Esophagus muscularis mucosa (tissue), 4 donors: Measurements from ENCODE around the gene TAPT1. TPM values are rescaled to one million over a fixed set of nuclear protein-coding genes. Genes with fewer than 3 reads are reported as not detected.

Source experiments
- DNase-seq: peaks from one replicate; pipeline ENCODE4 v3.0.0-alpha.2; 2017; ENCODE audit errors: extremely low spot score
- H3K27ac ChIP-seq, 4 donors: fragments of 200-600 bp; sonication (generic); replicated peaks in 1 of 4; 1 replicate in 3 of 4; 2 replicates in 1 of 4; pipeline ENCODE4 v1.5.1; 2016 to 2019; ENCODE audit warnings: mild to moderate bottlenecking in 1 of 4
- H3K27me3 ChIP-seq, 4 donors: fragments of 200-600 bp; sonication (generic); one replicate each; pipeline versions ENCODE4 v1.5.1 to v1.6.0; 2016 to 2019
- H3K36me3 ChIP-seq, 4 donors: fragments of 200-600 bp; sonication (generic); one replicate each; pipeline ENCODE4 v1.5.1; 2016 to 2019
- H3K4me1 ChIP-seq, 4 donors: fragments of 200-600 bp; sonication (generic); one replicate each; pipeline ENCODE4 v1.5.1; 2016 to 2019
- H3K4me3 ChIP-seq, 4 donors: fragments of 200-600 bp; sonication (generic); 1 replicate in 2 of 4; 2 replicates in 2 of 4; pipeline ENCODE4 v1.5.1; 2016 to 2019; ENCODE audit warnings: mild to moderate bottlenecking in 4 of 4, moderate library complexity in 1 of 4
- H3K9me3 ChIP-seq, 4 donors: fragments of 200-600 bp; sonication (generic); 1 replicate in 3 of 4; 2 replicates in 1 of 4; pipeline ENCODE4 v1.5.1; 2016 to 2019
- EP300 ChIP-seq: sonication (generic); formaldehyde crosslinking; IDR thresholded peaks from one replicate; pipeline ENCODE4 v1.6.1; 2017; ENCODE audit warnings: antibody characterized with exemption
- POLR2A ChIP-seq: fragments of 450-650 bp; IDR thresholded peaks from one replicate; pipeline ENCODE4 v1.6.1; 2017; ENCODE audit warnings: antibody characterized with exemption, moderate library complexity, mild to moderate bottlenecking, low read depth
- POLR2AphosphoS5 ChIP-seq, 2 donors: sonication (generic); formaldehyde crosslinking; IDR thresholded peaks; one replicate each; pipeline ENCODE4 v1.6.1; 2017; ENCODE audit warnings: antibody characterized with exemption in 2 of 2
- WGBS: methylation state at CpG from one replicate; pipeline ENCODE4 v1.1.5; 2018; 5-methylcytosine and 5-hydroxymethylcytosine counted together
- intact Hi-C: fragments of 100-400 bp; cut with DNase I; formaldehyde crosslinking; loops from one replicate; pipeline ENCODE4 v1.15.1; 2023
- total RNA-seq, 4 donors: library from RNA; depleted of rRNA; stranded (reverse); fragments of >200 nt; gene quantifications; one replicate each; pipeline versions ENCODE4 v1.1.0 to v1.2.1, GENCODE V29; 2016
- TF ChIP-seq, protein P1 (sequence below), 3 experiments: fragments of 200-600 bp in 2 of 3; fragments of 450-650 bp in 1 of 3; sonication (generic) in 2 of 3; IDR thresholded peaks; one replicate each; pipeline ENCODE4 v1.5.1; 2017 to 2019; ENCODE audit warnings: antibody characterized with exemption in 3 of 3, mild to moderate bottlenecking in 2 of 3, moderate library complexity in 1 of 3

TAPT1 gene
- total RNA-seq, 4 donors from 2014 or later = 18.1 to 27.4 (median 21.6) TPM

DNA sequence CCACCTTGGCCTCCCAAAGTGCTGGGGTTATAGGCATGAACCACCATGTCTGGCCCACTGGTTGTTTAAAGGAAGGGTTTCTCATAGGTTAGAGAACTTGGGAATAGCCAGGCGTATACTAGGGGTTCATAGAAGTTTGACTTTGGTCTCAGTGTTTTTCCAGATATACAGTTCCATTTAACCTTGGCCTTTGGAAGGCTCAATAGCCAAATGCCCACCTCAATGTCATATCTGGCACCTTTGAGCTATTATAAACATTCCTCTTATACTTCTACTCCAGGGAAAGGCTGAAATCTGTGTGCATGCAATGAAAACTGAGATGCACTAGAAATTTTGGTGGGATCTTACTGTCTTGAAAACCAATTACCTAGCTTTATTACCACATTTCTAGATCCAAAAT lies 95.0 kb downstream of the TAPT1 start:
- intact Hi-C loops = no loop called here
- no peak overlapping the region for H3K27ac ChIP-seq
- H3K4me3 ChIP-seq = no peak overlapping the region
- TF ChIP-seq EP300 (no peak), POLR2A (no peak), POLR2AphosphoS5 (IDR thresholded peaks at IDR 0.05) (no peak)
- TF ChIP-seq, protein P1, sequence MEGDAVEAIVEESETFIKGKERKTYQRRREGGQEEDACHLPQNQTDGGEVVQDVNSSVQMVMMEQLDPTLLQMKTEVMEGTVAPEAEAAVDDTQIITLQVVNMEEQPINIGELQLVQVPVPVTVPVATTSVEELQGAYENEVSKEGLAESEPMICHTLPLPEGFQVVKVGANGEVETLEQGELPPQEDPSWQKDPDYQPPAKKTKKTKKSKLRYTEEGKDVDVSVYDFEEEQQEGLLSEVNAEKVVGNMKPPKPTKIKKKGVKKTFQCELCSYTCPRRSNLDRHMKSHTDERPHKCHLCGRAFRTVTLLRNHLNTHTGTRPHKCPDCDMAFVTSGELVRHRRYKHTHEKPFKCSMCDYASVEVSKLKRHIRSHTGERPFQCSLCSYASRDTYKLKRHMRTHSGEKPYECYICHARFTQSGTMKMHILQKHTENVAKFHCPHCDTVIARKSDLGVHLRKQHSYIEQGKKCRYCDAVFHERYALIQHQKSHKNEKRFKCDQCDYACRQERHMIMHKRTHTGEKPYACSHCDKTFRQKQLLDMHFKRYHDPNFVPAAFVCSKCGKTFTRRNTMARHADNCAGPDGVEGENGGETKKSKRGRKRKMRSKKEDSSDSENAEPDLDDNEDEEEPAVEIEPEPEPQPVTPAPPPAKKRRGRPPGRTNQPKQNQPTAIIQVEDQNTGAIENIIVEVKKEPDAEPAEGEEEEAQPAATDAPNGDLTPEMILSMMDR (IDR thresholded peaks at IDR 0.05) = no peak
- H3K36me3 ChIP-seq = no peaks in the 10 kb centered on the region
- 100% methylated on average over 1 of the region's 1 CpG for whole genome bisulfite sequencing
- H3K4me1 ChIP-seq = no peaks in the 10 kb centered on the region
- no peaks in the 10 kb centered on the region for H3K27me3 ChIP-seq
- DNase-seq = no peak
- H3K9me3 ChIP-seq = no peaks in the 10 kb centered on the region

DNA sequence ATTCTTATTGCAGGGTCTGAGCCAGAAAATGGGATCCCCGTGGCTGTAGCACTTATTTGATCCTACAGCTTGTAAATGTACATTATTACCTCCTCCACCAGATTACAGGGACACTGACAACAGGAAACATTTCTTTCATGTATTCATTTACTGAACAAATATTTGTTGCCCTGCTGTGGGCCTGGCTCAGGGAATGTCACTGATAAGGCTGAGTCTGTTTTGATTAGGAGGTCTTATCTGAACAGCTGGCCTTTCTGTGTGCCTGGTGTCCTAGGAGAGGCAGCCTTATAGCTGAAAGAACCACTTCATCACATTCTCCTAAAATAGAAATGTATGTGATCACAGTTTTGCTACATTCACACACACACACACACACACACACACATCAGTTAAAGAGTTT lies 96.9 kb downstream of the TAPT1 start:
- Histone ChIP-seq H3K4me1 (peaks cover 0 to 6% (median 0%) of the 10 kb centered on the region in 4 donors), H3K27me3 (no peaks in the 10 kb centered on the region), H3K9me3 (no peaks in the 10 kb centered on the region), H3K27ac (no peak overlapping the region), H3K36me3 (no peaks in the 10 kb centered on the region), H3K4me3 (no peak overlapping the region)
- DNase-seq = no peak
- intact Hi-C loops = no loop called here
- TF ChIP-seq POLR2A (no peak), POLR2AphosphoS5 (IDR thresholded peaks at IDR 0.05) (no peak), EP300 (no peak)
- TF ChIP-seq, protein P1 (IDR thresholded peaks at IDR 0.05) = no peak
- WGBS = 58% methylated on average over 1 of the region's 1 CpG

DNA sequence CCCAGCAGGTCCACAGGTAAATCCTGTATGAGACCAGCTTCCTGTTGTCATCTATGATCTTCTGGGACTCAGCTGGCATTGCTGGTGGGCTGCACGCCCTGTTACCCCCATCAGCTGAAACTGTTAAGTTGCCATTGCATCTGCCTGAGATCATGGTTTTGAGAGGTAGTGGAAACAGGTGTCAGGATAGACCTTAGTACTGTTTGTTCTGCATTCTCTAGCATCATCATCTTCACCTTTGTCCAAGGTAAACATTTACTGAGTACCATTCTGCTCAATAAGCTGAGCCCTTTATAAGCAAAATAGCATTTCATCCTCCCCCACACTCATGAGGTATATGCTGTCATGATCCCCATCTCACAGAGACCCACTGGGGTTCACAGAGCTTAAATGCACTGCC lies 99.6 kb downstream of the TAPT1 start:
- Histone ChIP-seq H3K36me3 (no peaks in the 10 kb centered on the region), H3K27ac (no peak overlapping the region), H3K4me3 (no peak overlapping the region), H3K9me3 (no peaks in the 10 kb centered on the region), H3K4me1 (peaks cover 0 to 9% (median 0%) of the 10 kb centered on the region in 4 donors), H3K27me3 (no peaks in the 10 kb centered on the region)
- intact Hi-C loops = no loop called here
- DNase-seq = no peak
- TF ChIP-seq, protein P1 (IDR thresholded peaks at IDR 0.05) = no peak
- TF ChIP-seq POLR2A (no peak), POLR2AphosphoS5 (IDR thresholded peaks at IDR 0.05) (no peak), EP300 (no peak)
- 100% methylated on average over 1 of the region's 1 CpG for WGBS

DNA sequence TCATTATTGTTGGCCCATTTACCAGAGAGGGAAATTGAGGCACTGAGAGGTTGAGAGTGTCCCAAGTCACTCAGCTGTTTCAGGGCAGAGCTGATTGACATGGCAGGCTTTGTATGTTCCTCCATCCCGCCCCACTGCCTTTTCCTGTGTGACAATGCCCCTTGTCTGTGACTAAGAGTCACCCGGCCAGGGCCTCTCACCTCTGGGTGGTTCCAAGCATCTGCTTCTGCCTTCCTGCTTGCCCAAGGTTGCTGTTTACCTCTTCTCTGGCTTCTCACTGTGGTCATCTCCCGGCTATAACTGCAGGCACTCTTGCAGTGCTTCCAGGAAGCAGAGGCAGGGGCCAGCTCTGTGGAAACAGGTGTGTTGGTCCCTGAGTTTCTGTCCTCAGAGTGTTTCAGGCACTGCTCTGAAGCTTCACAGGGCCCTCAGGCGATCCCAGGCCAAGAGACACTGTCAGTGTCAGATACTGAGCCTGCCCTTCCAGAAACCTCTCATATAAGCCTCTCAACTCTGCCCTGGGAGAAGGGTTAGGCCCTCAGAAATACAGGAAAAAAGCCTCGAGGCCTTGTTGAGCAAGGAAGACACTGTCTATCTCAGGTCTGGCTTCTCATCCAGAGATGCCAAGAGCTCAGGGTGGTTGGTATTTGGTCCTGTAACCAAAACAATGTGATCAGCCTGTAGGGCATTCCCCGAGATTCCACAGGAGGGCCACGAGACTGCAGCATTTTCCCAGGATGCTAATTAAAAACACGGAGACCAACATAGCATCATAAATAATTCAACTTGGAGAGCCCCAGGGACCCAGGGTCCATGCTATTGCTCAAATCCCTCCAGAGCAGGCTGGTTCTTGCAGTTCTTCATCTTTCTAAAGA lies 100.5 kb downstream of the TAPT1 start:
- 68% methylated on average over 8 of the region's 8 CpGs for WGBS
- Histone ChIP-seq H3K27me3 (no peaks in the 10 kb centered on the region), H3K27ac (no peak overlapping the region), H3K4me1 (peaks cover 0 to 9% (median 0%) of the 10 kb centered on the region in 4 donors), H3K9me3 (no peaks in the 10 kb centered on the region), H3K36me3 (no peaks in the 10 kb centered on the region), H3K4me3 (no peak overlapping the region)
- TF ChIP-seq POLR2AphosphoS5 (IDR thresholded peaks at IDR 0.05) (no peak), POLR2A (no peak), EP300 (no peak)
- TF ChIP-seq, protein P1 (IDR thresholded peaks at IDR 0.05) = no peak
- no peak for DNase-seq
- intact Hi-C loops = no loop called here
